Measurements from ENCODE around the gene NMD3. TPM values are rescaled to one million over a fixed set of nuclear protein-coding genes. Genes with fewer than 3 reads are reported as not detected.

Gene NMD3
- total RNA-seq, 1 donor from 2014 or later, result 49.1 TPM

- peaks cover 4% of the 10 kb centered on the region for H3K4me1 ChIP-seq
- H3K9me3 ChIP-seq, result no peaks in the 10 kb centered on the region
- no peaks in the 10 kb centered on the region for H3K27me3 ChIP-seq
- TF ChIP-seq POLR2A (IDR thresholded peaks at IDR 0.05), result no peak
- no peak overlapping the region for H3K4me3 ChIP-seq
- DNase-seq (ENCODE audit: extremely low spot score in 2 of 2), result no peak
- no peaks in the 10 kb centered on the region for H3K36me3 ChIP-seq
- H3K27ac ChIP-seq, result no peak overlapping the region
- intact Hi-C loops (cut with DNase I), result no loop called here
These were observed 68.1 kb downstream of the NMD3 start for GRCh38 chr3:161289174-161289573.

GRCh38 chr3:161291191-161291901 lies 70.2 kb downstream of the NMD3 start:
- H3K36me3 ChIP-seq, result no peaks in the 10 kb centered on the region
- H3K4me1 ChIP-seq, result no peaks in the 10 kb centered on the region
- intact Hi-C loops (cut with DNase I), result no loop called here
- H3K9me3 ChIP-seq, result no peaks in the 10 kb centered on the region
- no peaks in the 10 kb centered on the region for H3K27me3 ChIP-seq
- no peak for TF ChIP-seq POLR2A (IDR thresholded peaks at IDR 0.05)
- H3K4me3 ChIP-seq, result no peak overlapping the region
- no peak for DNase-seq (ENCODE audit: extremely low spot score in 2 of 2)
- H3K27ac ChIP-seq, result no peak overlapping the region

- H3K4me1 ChIP-seq, result no peaks in the 10 kb centered on the region
- H3K27ac ChIP-seq, result no peak overlapping the region
- H3K27me3 ChIP-seq, result no peaks in the 10 kb centered on the region
- H3K36me3 ChIP-seq, result no peaks in the 10 kb centered on the region
- DNase-seq (ENCODE audit: extremely low spot score in 2 of 2), result no peak
- intact Hi-C loops (cut with DNase I), result no loop called here
- H3K4me3 ChIP-seq, result no peak overlapping the region
- H3K9me3 ChIP-seq, result no peaks in the 10 kb centered on the region
- TF ChIP-seq POLR2AphosphoS5 (IDR thresholded peaks at IDR 0.05; ENCODE audit: insufficient read depth in 1 of 2, low read depth in 1 of 2), result no peak
- TF ChIP-seq CTCF (IDR thresholded peaks at IDR 0.05), result no peak
- TF ChIP-seq POLR2A (IDR thresholded peaks at IDR 0.05), result no peak
These were observed 72.3 kb downstream of the NMD3 start for GRCh38 chr3:161293381-161293780.

- H3K4me1 ChIP-seq, result no peaks in the 10 kb centered on the region
- no peaks in the 10 kb centered on the region for H3K9me3 ChIP-seq
- no peak overlapping the region for H3K4me3 ChIP-seq
- no peaks in the 10 kb centered on the region for H3K36me3 ChIP-seq
- DNase-seq (ENCODE audit: extremely low spot score in 2 of 2), result no peak
- no peaks in the 10 kb centered on the region for H3K27me3 ChIP-seq
- TF ChIP-seq POLR2AphosphoS5 (IDR thresholded peaks at IDR 0.05; ENCODE audit: insufficient read depth in 1 of 2, low read depth in 1 of 2) (no peak), CTCF (IDR thresholded peaks at IDR 0.05) (no peak), POLR2A (IDR thresholded peaks at IDR 0.05) (no peak)
- intact Hi-C loops (cut with DNase I), result no loop called here
- no peak overlapping the region for H3K27ac ChIP-seq
These were observed 74.2 kb downstream of the NMD3 start for GRCh38 chr3:161295325-161295724.

- intact Hi-C loops (cut with DNase I), result no loop called here
- Histone ChIP-seq H3K27me3 (no peaks in the 10 kb centered on the region), H3K4me3 (no peak overlapping the region), H3K9me3 (no peaks in the 10 kb centered on the region), H3K36me3 (no peaks in the 10 kb centered on the region), H3K27ac (no peak overlapping the region), H3K4me1 (no peaks in the 10 kb centered on the region)
- DNase-seq (ENCODE audit: extremely low spot score in 2 of 2), result no peak
- no peak for TF ChIP-seq POLR2AphosphoS5 (IDR thresholded peaks at IDR 0.05; ENCODE audit: insufficient read depth in 1 of 2, low read depth in 1 of 2)
- TF ChIP-seq POLR2A (IDR thresholded peaks at IDR 0.05), result no peak
- no peak for TF ChIP-seq CTCF (IDR thresholded peaks at IDR 0.05)
These were observed 75.7 kb downstream of the NMD3 start for GRCh38 chr3:161296814-161297213.

Small RNA genes within 50 kb of the gene (small RNA-seq; reads per million reads assigned to genes)
- gene AC108738.1, result not detected

Other genes starting within 250 kb of the NMD3 start
- 4.9 TPM for gene B3GALNT1, start 116.0 kb upstream of the NMD3 start, total RNA-seq
- gene SPTSSB, start 150.2 kb downstream of the NMD3 start, total RNA-seq, result 2.9 TPM

Measured in vagina (tissue), 2 donors.